NB4 (cell line): Measurements from ENCODE around the gene LRMDA.

ENCODE experiments used
- CTCF ChIP-seq: IDR thresholded peaks from one replicate; pipeline ENCODE4 v1.5.1; 2012; ENCODE audit warnings: low read depth, low read length
- MAX ChIP-seq: IDR thresholded peaks from 2 replicates; pipeline ENCODE4 v1.6.1; 2011; ENCODE audit warnings: low read depth, low read length
- POLR2A ChIP-seq: IDR thresholded peaks from 2 replicates; pipeline ENCODE4 v1.6.1; 2011; ENCODE audit warnings: mild to moderate bottlenecking; ENCODE audit not compliant: insufficient read length; ENCODE audit errors: extremely low read depth

GRCh38 chr10:75935240-75935639 is 503.8 kb downstream of the LRMDA start:
- TF ChIP-seq CTCF (no peak), POLR2A (no peak), MAX (no peak)
